ENCODE data around the gene KCNMA1.

Gene KCNMA1

DNA sequence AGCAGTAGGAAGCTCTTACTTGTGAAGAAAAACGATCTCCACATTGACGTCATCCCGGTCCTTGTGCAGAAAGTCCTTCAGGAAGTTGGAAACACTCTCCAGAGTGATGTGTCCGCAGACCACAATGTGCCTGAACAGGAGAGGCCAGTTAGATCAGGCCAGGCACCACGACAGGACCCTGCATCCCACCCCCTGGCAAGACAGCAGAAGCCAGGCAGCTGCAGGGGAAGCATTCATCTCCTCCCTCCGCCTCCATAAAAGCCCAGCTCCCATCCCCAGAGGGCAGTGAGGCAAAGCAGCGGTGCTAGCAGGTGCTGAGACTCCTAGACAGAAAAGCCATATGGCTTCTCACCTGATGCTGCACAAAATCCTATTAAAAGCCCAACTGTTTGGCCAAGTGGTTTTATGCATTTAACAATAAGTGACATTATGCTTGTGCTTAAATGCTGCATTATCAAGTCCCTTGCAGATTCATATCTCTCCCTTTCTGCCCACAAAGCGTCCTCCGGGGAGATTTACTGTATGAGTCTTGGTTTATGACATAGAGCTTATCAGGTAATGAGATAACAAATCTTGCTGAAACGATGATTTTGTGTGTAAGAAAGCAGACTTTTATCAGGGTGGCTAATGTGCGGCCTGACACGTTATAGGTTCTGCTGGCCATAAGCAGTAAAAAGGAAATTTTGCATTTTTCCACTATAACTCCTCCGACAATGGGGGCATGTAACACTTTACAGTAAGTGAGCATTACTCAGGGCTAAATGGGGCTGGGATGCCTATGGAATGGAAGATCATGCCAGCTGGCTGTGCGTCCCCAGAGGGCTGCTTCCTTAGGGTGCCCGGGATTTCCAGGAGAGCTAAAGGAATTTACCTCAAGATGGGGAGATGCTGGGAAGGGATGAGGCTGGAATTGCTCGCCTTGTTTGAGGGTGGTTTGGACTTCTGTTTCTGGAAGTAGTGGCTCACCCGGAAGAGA is 546.9 kb downstream of the KCNMA1 start:
- no peak for DNase-seq
- Histone ChIP-seq H3K4me3 (ENCODE audit: insufficient read depth, low read depth, low read length, poor library complexity, severe bottlenecking) (no peak overlapping the region), H3K9me3 (ENCODE audit: control insufficient read depth, low read length) (no peaks in the 10 kb centered on the region), H3K4me1 (ENCODE audit: control insufficient read depth, insufficient read depth, low read length, poor library complexity, severe bottlenecking) (no peaks in the 10 kb centered on the region), H3K36me3 (ENCODE audit: control insufficient read depth, insufficient read depth, low read length) (no peaks in the 10 kb centered on the region), H3K27me3 (replicated peaks; ENCODE audit: control insufficient read depth, insufficient read depth, low read length, poor library complexity, severe bottlenecking) (no peaks in the 10 kb centered on the region), H3K27ac (ENCODE audit: insufficient read depth, low read length, poor library complexity, severe bottlenecking) (no peak overlapping the region)

- no peak overlapping the region for H3K4me3 ChIP-seq (ENCODE audit: insufficient read depth, low read depth, low read length, poor library complexity, severe bottlenecking)
- no peaks in the 10 kb centered on the region for H3K36me3 ChIP-seq (ENCODE audit: control insufficient read depth, insufficient read depth, low read length)
- no peaks in the 10 kb centered on the region for H3K4me1 ChIP-seq (ENCODE audit: control insufficient read depth, insufficient read depth, low read length, poor library complexity, severe bottlenecking)
- H3K27ac ChIP-seq (ENCODE audit: insufficient read depth, low read length, poor library complexity, severe bottlenecking): no peak overlapping the region
- no peaks in the 10 kb centered on the region for H3K9me3 ChIP-seq (ENCODE audit: control insufficient read depth, low read length)
- no peak for DNase-seq
- H3K27me3 ChIP-seq (replicated peaks; ENCODE audit: control insufficient read depth, insufficient read depth, low read length, poor library complexity, severe bottlenecking): no peaks in the 10 kb centered on the region
These were observed 550.2 kb downstream of the KCNMA1 start for GRCh38 chr10:77087366-77087765.

DNA sequence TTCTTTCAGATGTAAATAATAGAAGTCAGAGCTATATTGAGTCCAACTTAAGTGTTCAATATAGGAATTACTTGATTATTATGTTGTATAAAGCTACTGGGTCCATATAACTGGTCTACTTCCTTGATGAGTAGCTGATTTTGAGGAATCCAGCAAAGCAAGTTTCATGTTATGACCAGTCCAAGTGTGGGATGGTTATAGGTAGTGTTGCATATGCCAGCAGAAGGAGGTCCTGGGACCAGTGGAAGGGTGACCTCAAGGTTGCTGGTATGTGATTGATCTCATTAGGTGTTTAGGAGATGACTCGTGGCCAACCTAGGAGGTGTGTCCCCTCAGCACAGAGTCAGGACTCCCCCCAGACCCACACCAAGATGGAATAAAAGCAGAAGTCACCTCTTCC is 551.5 kb downstream of the KCNMA1 start:
- no peak for DNase-seq
- Histone ChIP-seq H3K27ac (ENCODE audit: insufficient read depth, low read length, poor library complexity, severe bottlenecking) (no peak overlapping the region), H3K36me3 (ENCODE audit: control insufficient read depth, insufficient read depth, low read length) (no peaks in the 10 kb centered on the region)

DNA sequence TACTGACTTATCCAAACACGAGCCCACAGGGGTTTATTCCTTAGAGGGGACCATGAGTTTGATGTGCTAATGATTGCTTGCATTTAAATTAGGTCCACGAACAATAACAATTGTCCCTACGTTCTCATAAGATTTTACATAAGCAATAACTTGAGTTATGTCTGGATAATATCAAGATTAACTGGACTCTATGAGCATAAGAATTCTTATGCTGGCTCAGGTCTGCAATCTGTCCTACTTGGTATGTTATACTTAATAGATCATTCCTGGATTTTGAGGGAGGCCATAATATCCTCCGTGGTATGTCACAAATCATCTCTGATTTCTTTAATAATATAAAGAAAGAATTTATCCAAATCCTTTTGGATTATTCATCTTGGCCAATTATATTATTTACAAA is 552.3 kb downstream of the KCNMA1 start:
- Histone ChIP-seq H3K9me3 (ENCODE audit: control insufficient read depth, low read length) (no peaks in the 10 kb centered on the region), H3K27ac (ENCODE audit: insufficient read depth, low read length, poor library complexity, severe bottlenecking) (no peak overlapping the region), H3K4me1 (ENCODE audit: control insufficient read depth, insufficient read depth, low read length, poor library complexity, severe bottlenecking) (no peaks in the 10 kb centered on the region), H3K27me3 (replicated peaks; ENCODE audit: control insufficient read depth, insufficient read depth, low read length, poor library complexity, severe bottlenecking) (no peaks in the 10 kb centered on the region), H3K4me3 (ENCODE audit: insufficient read depth, low read depth, low read length, poor library complexity, severe bottlenecking) (no peak overlapping the region), H3K36me3 (ENCODE audit: control insufficient read depth, insufficient read depth, low read length) (no peaks in the 10 kb centered on the region)
- DNase-seq: no peak

More for the DNA sequence above, 551.5 kb downstream of the KCNMA1 start:
- Histone ChIP-seq H3K4me1 (ENCODE audit: control insufficient read depth, insufficient read depth, low read length, poor library complexity, severe bottlenecking) (no peaks in the 10 kb centered on the region), H3K4me3 (ENCODE audit: insufficient read depth, low read depth, low read length, poor library complexity, severe bottlenecking) (no peak overlapping the region), H3K27me3 (replicated peaks; ENCODE audit: control insufficient read depth, insufficient read depth, low read length, poor library complexity, severe bottlenecking) (no peaks in the 10 kb centered on the region), H3K9me3 (ENCODE audit: control insufficient read depth, low read length) (no peaks in the 10 kb centered on the region)

GRCh38 chr10:77084431-77085144 is 553.0 kb downstream of the KCNMA1 start:
- no peak overlapping the region for H3K4me3 ChIP-seq (ENCODE audit: insufficient read depth, low read depth, low read length, poor library complexity, severe bottlenecking)
- H3K9me3 ChIP-seq (ENCODE audit: control insufficient read depth, low read length): no peaks in the 10 kb centered on the region
- H3K27ac ChIP-seq (ENCODE audit: insufficient read depth, low read length, poor library complexity, severe bottlenecking): no peak overlapping the region
- no peaks in the 10 kb centered on the region for H3K36me3 ChIP-seq (ENCODE audit: control insufficient read depth, insufficient read depth, low read length)
- no peak for DNase-seq
- H3K27me3 ChIP-seq (replicated peaks; ENCODE audit: control insufficient read depth, insufficient read depth, low read length, poor library complexity, severe bottlenecking): no peaks in the 10 kb centered on the region
- H3K4me1 ChIP-seq (ENCODE audit: control insufficient read depth, insufficient read depth, low read length, poor library complexity, severe bottlenecking): no peaks in the 10 kb centered on the region

GRCh38 chr10:77082601-77083252 is 554.9 kb downstream of the KCNMA1 start:
- no peaks in the 10 kb centered on the region for H3K9me3 ChIP-seq (ENCODE audit: control insufficient read depth, low read length)
- no peak for DNase-seq

GRCh38 chr10:77081481-77081891 is 556.1 kb downstream of the KCNMA1 start:
- Histone ChIP-seq H3K4me1 (ENCODE audit: control insufficient read depth, insufficient read depth, low read length, poor library complexity, severe bottlenecking) (no peaks in the 10 kb centered on the region), H3K4me3 (ENCODE audit: insufficient read depth, low read depth, low read length, poor library complexity, severe bottlenecking) (no peak overlapping the region), H3K27me3 (replicated peaks; ENCODE audit: control insufficient read depth, insufficient read depth, low read length, poor library complexity, severe bottlenecking) (no peaks in the 10 kb centered on the region), H3K27ac (ENCODE audit: insufficient read depth, low read length, poor library complexity, severe bottlenecking) (no peak overlapping the region), H3K9me3 (ENCODE audit: control insufficient read depth, low read length) (no peaks in the 10 kb centered on the region), H3K36me3 (ENCODE audit: control insufficient read depth, insufficient read depth, low read length) (no peaks in the 10 kb centered on the region)
- no peak for DNase-seq

More at GRCh38 chr10:77082601-77083252, 554.9 kb downstream of the KCNMA1 start:
- no peaks in the 10 kb centered on the region for H3K4me1 ChIP-seq (ENCODE audit: control insufficient read depth, insufficient read depth, low read length, poor library complexity, severe bottlenecking)
- no peak overlapping the region for H3K4me3 ChIP-seq (ENCODE audit: insufficient read depth, low read depth, low read length, poor library complexity, severe bottlenecking)
- H3K36me3 ChIP-seq (ENCODE audit: control insufficient read depth, insufficient read depth, low read length): no peaks in the 10 kb centered on the region
- no peaks in the 10 kb centered on the region for H3K27me3 ChIP-seq (replicated peaks; ENCODE audit: control insufficient read depth, insufficient read depth, low read length, poor library complexity, severe bottlenecking)
- H3K27ac ChIP-seq (ENCODE audit: insufficient read depth, low read length, poor library complexity, severe bottlenecking): no peak overlapping the region

DNA sequence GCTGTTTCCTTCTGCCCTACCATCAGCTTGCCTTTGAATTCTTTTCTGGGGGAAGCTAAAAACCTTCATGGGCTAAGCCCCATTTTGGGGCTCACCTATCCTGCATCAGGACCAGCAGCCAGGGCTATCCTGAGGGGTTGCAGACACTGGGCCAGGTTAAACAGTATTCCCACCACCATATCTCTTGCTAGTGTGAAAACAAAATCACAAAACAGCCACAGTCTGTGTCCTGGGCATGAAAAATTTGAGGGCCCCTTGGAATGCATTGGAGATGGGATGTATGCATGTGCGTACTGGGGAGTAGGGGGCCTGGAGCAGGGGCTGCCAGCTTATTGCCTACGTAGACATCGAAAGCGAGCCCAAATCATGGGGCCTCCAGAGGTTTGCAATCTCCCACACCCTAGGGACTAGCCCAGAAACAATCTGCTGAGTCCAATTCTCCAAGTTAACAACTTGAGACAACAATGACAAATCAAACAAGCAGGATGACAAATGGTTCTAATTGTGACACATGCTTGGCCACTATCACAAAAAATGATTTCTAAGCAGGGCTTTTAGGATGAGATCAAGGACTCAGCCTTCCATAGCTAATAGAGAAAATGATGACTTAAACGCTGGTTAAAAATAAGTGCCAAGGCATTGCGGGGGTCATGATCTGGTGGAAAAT is 557.1 kb downstream of the KCNMA1 start:
- Histone ChIP-seq H3K9me3 (ENCODE audit: control insufficient read depth, low read length) (no peaks in the 10 kb centered on the region), H3K27ac (ENCODE audit: insufficient read depth, low read length, poor library complexity, severe bottlenecking) (no peak overlapping the region), H3K27me3 (replicated peaks; ENCODE audit: control insufficient read depth, insufficient read depth, low read length, poor library complexity, severe bottlenecking) (no peaks in the 10 kb centered on the region), H3K4me3 (ENCODE audit: insufficient read depth, low read depth, low read length, poor library complexity, severe bottlenecking) (no peak overlapping the region), H3K4me1 (ENCODE audit: control insufficient read depth, insufficient read depth, low read length, poor library complexity, severe bottlenecking) (no peaks in the 10 kb centered on the region), H3K36me3 (ENCODE audit: control insufficient read depth, insufficient read depth, low read length) (no peaks in the 10 kb centered on the region)
- DNase-seq: no peak

GRCh38 chr10:77079592-77080300 is 557.9 kb downstream of the KCNMA1 start:
- no peak for DNase-seq

More at GRCh38 chr10:77079592-77080300, 557.9 kb downstream of the KCNMA1 start:
- H3K27me3 ChIP-seq (replicated peaks; ENCODE audit: control insufficient read depth, insufficient read depth, low read length, poor library complexity, severe bottlenecking): no peaks in the 10 kb centered on the region
- H3K9me3 ChIP-seq (ENCODE audit: control insufficient read depth, low read length): no peaks in the 10 kb centered on the region
- no peak overlapping the region for H3K27ac ChIP-seq (ENCODE audit: insufficient read depth, low read length, poor library complexity, severe bottlenecking)
- H3K4me3 ChIP-seq (ENCODE audit: insufficient read depth, low read depth, low read length, poor library complexity, severe bottlenecking): no peak overlapping the region
- no peaks in the 10 kb centered on the region for H3K36me3 ChIP-seq (ENCODE audit: control insufficient read depth, insufficient read depth, low read length)
- no peaks in the 10 kb centered on the region for H3K4me1 ChIP-seq (ENCODE audit: control insufficient read depth, insufficient read depth, low read length, poor library complexity, severe bottlenecking)

Measured in effector memory CD4-positive, alpha-beta T cell (primary cell).